MM.1S (cell line): Measurements from ENCODE around the gene ZNF217.
A peak's percentile ranks its signal among the peaks of the same experiment; 100 is the strongest.
"Not testable (repeated sequence)": the region's sequence is repeated elsewhere in the genome, so short reads cannot be mapped to it uniquely, and the experiment has no call there.

ENCODE experiments used
- DNase-seq: peaks from one replicate; pipeline ENCODE4 v3.0.0-alpha.2; 2015
- H2AFZ ChIP-seq: fragments of 300-600 bp; sonication (generic); 2 replicates; pipeline ENCODE4 v1.6.0; 2016; ENCODE audit warnings: antibody characterized with exemption, low read length
- H3F3A ChIP-seq: fragments of 300-600 bp; sonication (generic); 2 replicates; pipeline ENCODE4 v1.6.1; 2016; ENCODE audit warnings: mild to moderate bottlenecking, antibody characterized with exemption, low read length, moderate library complexity, mixed read lengths; ENCODE audit not compliant: insufficient read depth
- H3K27ac ChIP-seq: fragments of 300-600 bp; sonication (generic); 2 replicates; pipeline ENCODE4 v1.5.1; 2016; ENCODE audit warnings: mild to moderate bottlenecking, low read length
- H3K27me3 ChIP-seq: fragments of 300-600 bp; sonication (generic); replicated peaks from 2 replicates; pipeline ENCODE4 v1.6.0; 2016; ENCODE audit warnings: low read length; ENCODE audit not compliant: insufficient read depth
- H3K36me3 ChIP-seq: fragments of 300-600 bp; sonication (generic); replicated peaks from 2 replicates; pipeline ENCODE4 v1.6.1; 2016; ENCODE audit warnings: mild to moderate bottlenecking, low read length, mixed read lengths; ENCODE audit not compliant: insufficient read depth
- H3K4me1 ChIP-seq: fragments of 300-600 bp; sonication (generic); 2 replicates; pipeline ENCODE4 v1.6.1; 2016; ENCODE audit warnings: low read length, mixed read lengths
- H3K4me2 ChIP-seq: fragments of 300-600 bp; sonication (generic); 2 replicates; pipeline ENCODE4 v1.6.0; 2016; ENCODE audit warnings: low read depth, low read length
- H3K4me3 ChIP-seq: fragments of 300-600 bp; sonication (generic); 2 replicates; pipeline ENCODE4 v1.5.1; 2016; ENCODE audit warnings: low read length, mixed read lengths
- H3K79me2 ChIP-seq: fragments of 300-600 bp; sonication (generic); 2 replicates; pipeline ENCODE4 v1.6.1; 2016; ENCODE audit warnings: mixed run types, low read length, mixed read lengths
- H3K9ac ChIP-seq: fragments of 300-600 bp; sonication (generic); 2 replicates; pipeline ENCODE4 v1.6.1; 2016; ENCODE audit warnings: low read length, mixed read lengths
- H3K9me2 ChIP-seq: fragments of 300-600 bp; sonication (generic); replicated peaks from 2 replicates; pipeline ENCODE4 v1.6.1; 2016; ENCODE audit warnings: mild to moderate bottlenecking, low read length, mixed read lengths; ENCODE audit not compliant: insufficient read depth
- H3K9me3 ChIP-seq: fragments of 300-600 bp; sonication (generic); replicated peaks from 2 replicates; pipeline ENCODE4 v1.6.1; 2016; ENCODE audit warnings: mild to moderate bottlenecking, low read length, mixed read lengths; ENCODE audit not compliant: insufficient read depth
- H4K20me1 ChIP-seq: fragments of 300-600 bp; sonication (generic); 2 replicates; pipeline ENCODE4 v1.6.1; 2016; ENCODE audit warnings: mild to moderate bottlenecking, low read length, moderate library complexity, mixed read lengths; ENCODE audit not compliant: insufficient read depth
- EZH2 ChIP-seq: fragments of 300-600 bp; sonication (generic); optimal IDR thresholded peaks from 2 replicates; pipeline ENCODE3; 2017; ENCODE audit warnings: low read depth, mild to moderate bottlenecking, antibody characterized with exemption, low read length, mixed read lengths
- EZH2phosphoT487 ChIP-seq: fragments of 300-600 bp; sonication (generic); IDR thresholded peaks from 2 replicates; pipeline ENCODE4 v1.6.1; 2018; ENCODE audit warnings: antibody characterized with exemption, low read length
- TF ChIP-seq, protein P1 (sequence below): fragments of 300-600 bp; sonication (generic); IDR thresholded peaks from 2 replicates; pipeline ENCODE4 v1.5.1; 2016; ENCODE audit warnings: antibody characterized with exemption, low read length, mixed read lengths

Gene ZNF217

GRCh38 chr20:53621482-53622246 lies 28.0 kb upstream of the ZNF217 start:
- Histone ChIP-seq H3K9me3 (no peaks in the 10 kb centered on the region), H3K4me1 (peaks cover 27% of the 10 kb centered on the region), H3K4me2 (peak overlapping the region; percentile 83), H3K36me3 (no peaks in the 10 kb centered on the region), H4K20me1 (no peaks in the 10 kb centered on the region), H3F3A (peaks cover 31% of the 10 kb centered on the region), H3K79me2 (no peaks in the 10 kb centered on the region), H3K9me2 (no peaks in the 10 kb centered on the region), H3K27me3 (no peaks in the 10 kb centered on the region), H3K4me3 (no peak overlapping the region), H2AFZ (peak overlapping the region; percentile 21), H3K27ac (peak overlapping the region; percentile 80), H3K9ac (peak overlapping the region; percentile 69; the same call in 1 of the 2 replicates)
- no peak for TF ChIP-seq EZH2
- no peak for TF ChIP-seq EZH2phosphoT487
- peak; percentile 39 for DNase-seq

DNA sequence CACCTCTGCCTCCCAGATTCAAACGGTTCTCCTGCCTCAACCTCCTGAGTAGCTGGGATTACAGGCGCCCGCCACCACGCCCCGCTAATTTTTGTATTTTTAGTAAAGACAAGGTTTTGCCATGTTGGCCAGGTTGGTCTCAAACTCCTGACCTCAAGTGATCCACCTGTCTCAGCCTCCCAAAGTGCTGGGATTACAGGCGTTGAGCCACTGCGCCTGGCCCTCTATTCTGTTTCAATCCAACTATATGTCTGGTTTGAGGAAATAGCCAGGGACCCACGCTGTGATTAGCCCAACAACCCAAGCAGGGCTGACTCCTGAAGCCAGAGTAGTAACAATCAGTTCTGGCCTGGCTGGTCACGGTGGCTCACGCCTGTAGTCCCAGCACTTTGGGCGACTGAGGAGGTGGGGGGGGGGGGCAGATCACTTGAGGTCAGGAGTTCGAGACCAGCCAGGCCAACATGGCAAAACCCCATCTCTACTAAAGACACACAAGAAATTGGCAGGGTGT lies 24.9 kb upstream of the ZNF217 start:
- H3K4me1 ChIP-seq: peaks cover 25% of the 10 kb centered on the region
- not testable (repeated sequence) for H2AFZ ChIP-seq

DNA sequence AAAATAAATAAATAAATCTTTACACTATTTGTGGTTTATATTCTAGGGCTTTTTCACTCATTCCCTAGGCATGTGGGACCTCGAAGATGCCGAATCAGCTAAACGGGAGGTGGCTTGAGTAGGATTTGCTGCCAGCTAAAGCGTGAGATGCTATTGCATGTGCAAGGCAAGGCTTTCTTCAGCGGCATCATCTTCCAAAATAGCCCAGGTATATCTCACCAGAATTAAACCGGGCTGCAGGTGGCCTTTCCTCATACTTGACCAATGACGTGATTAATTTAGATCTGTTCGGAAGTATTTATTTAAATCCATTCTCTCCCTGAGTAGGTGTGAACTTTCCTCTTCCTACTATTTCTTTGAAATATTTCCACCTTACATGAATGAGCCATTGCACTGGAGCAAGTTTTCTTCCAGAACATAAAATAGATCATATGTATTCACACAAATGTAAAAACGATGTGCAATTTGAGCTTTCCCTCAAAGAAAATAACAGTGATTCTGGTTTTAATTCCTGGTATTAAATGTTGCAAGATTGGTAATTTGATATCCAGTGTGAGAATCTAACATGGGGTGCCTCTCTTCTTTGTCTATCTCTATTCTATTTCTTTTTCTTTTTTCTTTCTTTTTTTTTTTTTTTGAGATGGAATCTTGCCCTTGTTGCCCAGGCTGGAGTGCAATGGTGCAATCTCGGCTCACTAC lies 24.3 kb upstream of the ZNF217 start:
- Histone ChIP-seq H3K9me3 (no peaks in the 10 kb centered on the region), H3F3A (peaks cover 25% of the 10 kb centered on the region), H3K36me3 (no peaks in the 10 kb centered on the region), H3K27ac (no peak overlapping the region), H3K4me3 (no peak overlapping the region), H4K20me1 (no peaks in the 10 kb centered on the region), H3K27me3 (no peaks in the 10 kb centered on the region), H3K4me1 (peaks cover 29% of the 10 kb centered on the region), H3K9ac (no peak overlapping the region), H3K9me2 (no peaks in the 10 kb centered on the region), H2AFZ (no peak overlapping the region), H3K79me2 (no peaks in the 10 kb centered on the region), H3K4me2 (no peak overlapping the region)
- TF ChIP-seq EZH2: no peak
- TF ChIP-seq, protein P1, sequence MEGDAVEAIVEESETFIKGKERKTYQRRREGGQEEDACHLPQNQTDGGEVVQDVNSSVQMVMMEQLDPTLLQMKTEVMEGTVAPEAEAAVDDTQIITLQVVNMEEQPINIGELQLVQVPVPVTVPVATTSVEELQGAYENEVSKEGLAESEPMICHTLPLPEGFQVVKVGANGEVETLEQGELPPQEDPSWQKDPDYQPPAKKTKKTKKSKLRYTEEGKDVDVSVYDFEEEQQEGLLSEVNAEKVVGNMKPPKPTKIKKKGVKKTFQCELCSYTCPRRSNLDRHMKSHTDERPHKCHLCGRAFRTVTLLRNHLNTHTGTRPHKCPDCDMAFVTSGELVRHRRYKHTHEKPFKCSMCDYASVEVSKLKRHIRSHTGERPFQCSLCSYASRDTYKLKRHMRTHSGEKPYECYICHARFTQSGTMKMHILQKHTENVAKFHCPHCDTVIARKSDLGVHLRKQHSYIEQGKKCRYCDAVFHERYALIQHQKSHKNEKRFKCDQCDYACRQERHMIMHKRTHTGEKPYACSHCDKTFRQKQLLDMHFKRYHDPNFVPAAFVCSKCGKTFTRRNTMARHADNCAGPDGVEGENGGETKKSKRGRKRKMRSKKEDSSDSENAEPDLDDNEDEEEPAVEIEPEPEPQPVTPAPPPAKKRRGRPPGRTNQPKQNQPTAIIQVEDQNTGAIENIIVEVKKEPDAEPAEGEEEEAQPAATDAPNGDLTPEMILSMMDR: no peak
- no peak for TF ChIP-seq EZH2phosphoT487
- no peak for DNase-seq

More for the DNA sequence above, 24.9 kb upstream of the ZNF217 start:
- peaks cover 28% of the 10 kb centered on the region for H3F3A ChIP-seq
- H3K9ac ChIP-seq, H3K36me3 ChIP-seq, H3K27ac ChIP-seq, H3K9me3 ChIP-seq, H3K79me2 ChIP-seq, H3K9me2 ChIP-seq, H3K27me3 ChIP-seq, H3K4me2 ChIP-seq, H4K20me1 ChIP-seq, DNase-seq, H3K4me3 ChIP-seq: not testable (repeated sequence)

GRCh38 chr20:53616489-53616888 lies 22.9 kb upstream of the ZNF217 start:
- not testable (repeated sequence) for H3K79me2 ChIP-seq, H3K9ac ChIP-seq, H3K36me3 ChIP-seq, H4K20me1 ChIP-seq, H3K27ac ChIP-seq, H3K4me3 ChIP-seq, H3K9me2 ChIP-seq, DNase-seq, H3K27me3 ChIP-seq, H3K4me2 ChIP-seq, H3K9me3 ChIP-seq, H2AFZ ChIP-seq
- peaks cover 20% of the 10 kb centered on the region for H3K4me1 ChIP-seq
- H3F3A ChIP-seq: peaks cover 19% of the 10 kb centered on the region
